GM23338 (cell line): ENCODE data around the gene CD53. TPM values are rescaled to one million over a fixed set of nuclear protein-coding genes. Genes with fewer than 3 reads are reported as not detected.

ENCODE experiments used
- ATAC-seq: fragments of 200-7000 bp; cut with Tn5 transposase; 3 replicates; pipeline ENCODE4 v1.9.1; 2020
- DNase-seq: peaks from one replicate; pipeline ENCODE4 v3.0.0-alpha.2; 2015; ENCODE audit warnings: low spot score
- H2AFZ ChIP-seq: fragments of 200-600 bp; sonication (generic); 2 replicates; pipeline ENCODE4 v1.8.0; 2016; ENCODE audit warnings: antibody characterized with exemption, mild to moderate bottlenecking, moderate library complexity
- H3F3A ChIP-seq: fragments of 200-600 bp; sonication (generic); replicated peaks from 2 replicates; pipeline ENCODE4 v1.8.0; 2017; ENCODE audit warnings: antibody characterized with exemption, mixed run types, low read depth
- H3K27ac ChIP-seq: fragments of 200-600 bp; sonication (generic); 2 replicates; pipeline ENCODE4 v1.6.1; 2016; ENCODE audit warnings: low read depth
- H3K27me3 ChIP-seq: fragments of 200-600 bp; sonication (generic); 2 replicates; pipeline ENCODE4 v1.8.0; 2016; ENCODE audit warnings: mild to moderate bottlenecking, mixed run types, moderate library complexity; ENCODE audit not compliant: insufficient read depth
- H3K36me3 ChIP-seq: fragments of 200-600 bp; sonication (generic); 2 replicates; pipeline ENCODE4 v1.8.0; 2016; ENCODE audit warnings: mild to moderate bottlenecking; ENCODE audit not compliant: insufficient read depth
- H3K4me1 ChIP-seq: fragments of 200-600 bp; sonication (generic); 2 replicates; pipeline ENCODE4 v1.8.0; 2016; ENCODE audit warnings: mild to moderate bottlenecking, moderate library complexity; ENCODE audit not compliant: insufficient read depth
- H3K4me2 ChIP-seq: fragments of 200-600 bp; sonication (generic); 2 replicates; pipeline ENCODE4 v1.7.1; 2017; ENCODE audit warnings: mixed run types
- H3K4me3 ChIP-seq: fragments of 200-600 bp; sonication (generic); 2 replicates; pipeline ENCODE4 v1.6.1; 2016; ENCODE audit warnings: mixed run types
- H3K79me2 ChIP-seq: fragments of 200-600 bp; sonication (generic); replicated peaks from 2 replicates; pipeline ENCODE4 v1.8.0; 2017; ENCODE audit warnings: mild to moderate bottlenecking; ENCODE audit not compliant: insufficient read depth
- H3K9me2 ChIP-seq: fragments of 200-600 bp; sonication (generic); 2 replicates; pipeline ENCODE4 v1.8.0; 2017; ENCODE audit not compliant: insufficient read depth
- H4K20me1 ChIP-seq: fragments of 200-600 bp; sonication (generic); replicated peaks from 2 replicates; pipeline ENCODE4 v1.8.0; 2017; ENCODE audit warnings: mild to moderate bottlenecking; ENCODE audit not compliant: insufficient read depth
- H3K27ac Mint-ChIP-seq: 2 replicates; pipeline ENCODE4 v1.8.0; 2020; ENCODE audit warnings: inconsistent platforms, mild to moderate bottlenecking, moderate library complexity, mixed read lengths
- H3K27me3 Mint-ChIP-seq: 3 replicates; pipeline ENCODE4 v1.8.0; 2022; ENCODE audit warnings: low read depth, mild to moderate bottlenecking, moderate library complexity, mixed read lengths, inconsistent platforms; ENCODE audit not compliant: insufficient read depth, poor library complexity
- H3K36me3 Mint-ChIP-seq: 3 replicates; pipeline ENCODE4 v1.8.0; 2021; ENCODE audit warnings: low read depth, mild to moderate bottlenecking, inconsistent platforms, moderate library complexity, mixed read lengths
- H3K4me1 Mint-ChIP-seq: 3 replicates; pipeline ENCODE4 v1.8.0; 2020; ENCODE audit warnings: mild to moderate bottlenecking, inconsistent platforms, mixed read lengths
- H3K4me3 Mint-ChIP-seq: 3 replicates; pipeline ENCODE4 v1.8.0; 2021; ENCODE audit warnings: moderate library complexity, mild to moderate bottlenecking, inconsistent platforms, mixed read lengths
- H3K9me3 Mint-ChIP-seq: 3 replicates; pipeline ENCODE4 v1.8.0; 2020; ENCODE audit warnings: moderate library complexity, mild to moderate bottlenecking, inconsistent platforms, mixed read lengths
- CREB1 ChIP-seq: fragments of 250-450 bp; sonication (Bioruptor Pico); IDR thresholded peaks from 2 replicates; pipeline ENCODE4 v1.5.0; 2020; ENCODE audit warnings: low read depth, mild to moderate bottlenecking, moderate library complexity
- CTCF ChIP-seq, 2 experiments: fragments of 200-600 bp in 1 of 2; sonication (generic) in 1 of 2; conservative IDR thresholded peaks; 2 replicates each; pipeline versions ENCODE4 v1.5.1 to v1.6.1; 2016 to 2017; ENCODE audit warnings: antibody characterized with exemption in 2 of 2, low read depth in 2 of 2, mild to moderate bottlenecking in 2 of 2, moderate library complexity in 1 of 2
- POLR2AphosphoS5 ChIP-seq: IDR thresholded peaks from 2 replicates; pipeline ENCODE4 v1.6.1; 2016; ENCODE audit warnings: antibody characterized with exemption, low read depth
- REST ChIP-seq: IDR thresholded peaks from one replicate; pipeline ENCODE4 v1.6.1; 2018; ENCODE audit warnings: antibody characterized with exemption; ENCODE audit not compliant: unreplicated experiment
- STAT1 ChIP-seq: IDR thresholded peaks from one replicate; pipeline ENCODE4 v1.6.1; 2016; ENCODE audit warnings: antibody characterized with exemption; ENCODE audit not compliant: unreplicated experiment
- ZNF114 ChIP-seq: fragments of 250-450 bp; sonication (Bioruptor Pico); IDR thresholded peaks from 2 replicates; pipeline ENCODE4 v1.5.0; 2020; ENCODE audit warnings: mild to moderate bottlenecking, moderate library complexity
- polyA plus RNA-seq: library from polyadenylated mRNA; unstranded; fragments of >200 nt; fragmentation: Nextera tagmentation; extraction: Ambion mirVana; gene quantifications from 2 replicates; pipeline ENCODE4 v1.2.1, GENCODE V29; 2016
- total RNA-seq: library from RNA; depleted of rRNA; stranded (reverse); fragments of >200 nt; shearing (Covaris generic); gene quantifications from 2 replicates; pipeline ENCODE4 v1.2.3, GENCODE V29; 2014

Gene CD53
- total and polyA plus RNA-seq, 2 experiments from 2014 or later = 0.28 to 0.70 TPM

GRCh38 chr1:110877364-110877763 lies 4.4 kb downstream of the CD53 start:
- H3K4me2 ChIP-seq = no peak overlapping the region
- no peaks in the 10 kb centered on the region for H3K4me1 ChIP-seq
- H3K36me3 Mint-ChIP-seq = no peaks in the 10 kb centered on the region
- no peaks in the 10 kb centered on the region for H3K27me3 ChIP-seq
- H4K20me1 ChIP-seq = no peaks in the 10 kb centered on the region
- no peak for DNase-seq
- peaks cover 8% of the 10 kb centered on the region for H3K4me1 Mint-ChIP-seq
- no peaks in the 10 kb centered on the region for H3F3A ChIP-seq
- H3K4me3 Mint-ChIP-seq = no peak overlapping the region
- H3K27me3 Mint-ChIP-seq = no peaks in the 10 kb centered on the region
- H3K9me3 Mint-ChIP-seq = no peaks in the 10 kb centered on the region
- H3K36me3 ChIP-seq = no peaks in the 10 kb centered on the region
- H3K27ac ChIP-seq = no peak overlapping the region
- no peak overlapping the region for H3K4me3 ChIP-seq
- TF ChIP-seq CTCF (conservative IDR thresholded peaks at IDR 0.05; ENCODE audit: low read depth in 2 of 2) (no peak), ZNF114 (CRISPR knock-in tag) (no peak)
- H3K79me2 ChIP-seq = no peaks in the 10 kb centered on the region
- H2AFZ ChIP-seq = no peak overlapping the region
- no peak for ATAC-seq
- H3K27ac Mint-ChIP-seq = no peak overlapping the region
- H3K9me2 ChIP-seq = no peaks in the 10 kb centered on the region

- no peak overlapping the region for H3K27ac ChIP-seq
- no peak overlapping the region for H3K4me3 Mint-ChIP-seq
- no peaks in the 10 kb centered on the region for H3K36me3 Mint-ChIP-seq
- no peak overlapping the region for H2AFZ ChIP-seq
- no peak overlapping the region for H3K27ac Mint-ChIP-seq
- no peaks in the 10 kb centered on the region for H3K36me3 ChIP-seq
- no peaks in the 10 kb centered on the region for H3K9me2 ChIP-seq
- H3K79me2 ChIP-seq = no peaks in the 10 kb centered on the region
- H3K4me1 ChIP-seq = no peaks in the 10 kb centered on the region
- no peaks in the 10 kb centered on the region for H4K20me1 ChIP-seq
- TF ChIP-seq POLR2AphosphoS5 (no peak), CTCF (conservative IDR thresholded peaks at IDR 0.05; ENCODE audit: low read depth in 2 of 2) (no peak)
- H3K27me3 Mint-ChIP-seq = no peaks in the 10 kb centered on the region
- DNase-seq = no peak
- H3K27me3 ChIP-seq = no peaks in the 10 kb centered on the region
- no peak overlapping the region for H3K4me2 ChIP-seq
- no peaks in the 10 kb centered on the region for H3F3A ChIP-seq
- no peak overlapping the region for H3K4me3 ChIP-seq
- ATAC-seq = no peak
- H3K9me3 Mint-ChIP-seq = no peaks in the 10 kb centered on the region
- H3K4me1 Mint-ChIP-seq = peaks cover 3% of the 10 kb centered on the region; the same call in 2 of the 3 replicates
Measured at GRCh38 chr1:110877776-110878175, 4.8 kb downstream of the CD53 start.

GRCh38 chr1:110878591-110878990 lies 5.6 kb downstream of the CD53 start:
- no peaks in the 10 kb centered on the region for H3K36me3 Mint-ChIP-seq
- no peak overlapping the region for H3K4me3 ChIP-seq
- DNase-seq = no peak

More at GRCh38 chr1:110878591-110878990, 5.6 kb downstream of the CD53 start:
- Histone ChIP-seq H3K9me2 (no peaks in the 10 kb centered on the region), H2AFZ (no peak overlapping the region), H3K4me2 (no peak overlapping the region), H3K36me3 (no peaks in the 10 kb centered on the region), H3F3A (no peaks in the 10 kb centered on the region), H4K20me1 (no peaks in the 10 kb centered on the region), H3K27ac (no peak overlapping the region), H3K27me3 (no peaks in the 10 kb centered on the region), H3K4me1 (no peaks in the 10 kb centered on the region), H3K79me2 (no peaks in the 10 kb centered on the region)
- ATAC-seq = no peak
- Mint-ChIP-seq H3K4me3 (no peak overlapping the region), H3K27me3 (no peaks in the 10 kb centered on the region), H3K9me3 (no peaks in the 10 kb centered on the region), H3K27ac (no peak overlapping the region), H3K4me1 (no peaks in the 10 kb centered on the region)
- TF ChIP-seq REST = no peak
- TF ChIP-seq STAT1 = no peak
- no peak for TF ChIP-seq CREB1 (CRISPR knock-in tag)
